ENCODE results near the gene SAFB2.

GRCh38 chr19:5664515-5664914 is 41.9 kb upstream of the SAFB2 start:
- TF ChIP-seq CTCF (tag by site-specific recombination; IDR thresholded peaks at IDR 0.05) (no peak), EGR2 (tag by site-specific recombination; IDR thresholded peaks at IDR 0.05; ENCODE audit: low read depth) (no peak), ZFP37 (tag by site-specific recombination; IDR thresholded peaks at IDR 0.05) (no peak)
- TF ChIP-seq, protein P1, sequence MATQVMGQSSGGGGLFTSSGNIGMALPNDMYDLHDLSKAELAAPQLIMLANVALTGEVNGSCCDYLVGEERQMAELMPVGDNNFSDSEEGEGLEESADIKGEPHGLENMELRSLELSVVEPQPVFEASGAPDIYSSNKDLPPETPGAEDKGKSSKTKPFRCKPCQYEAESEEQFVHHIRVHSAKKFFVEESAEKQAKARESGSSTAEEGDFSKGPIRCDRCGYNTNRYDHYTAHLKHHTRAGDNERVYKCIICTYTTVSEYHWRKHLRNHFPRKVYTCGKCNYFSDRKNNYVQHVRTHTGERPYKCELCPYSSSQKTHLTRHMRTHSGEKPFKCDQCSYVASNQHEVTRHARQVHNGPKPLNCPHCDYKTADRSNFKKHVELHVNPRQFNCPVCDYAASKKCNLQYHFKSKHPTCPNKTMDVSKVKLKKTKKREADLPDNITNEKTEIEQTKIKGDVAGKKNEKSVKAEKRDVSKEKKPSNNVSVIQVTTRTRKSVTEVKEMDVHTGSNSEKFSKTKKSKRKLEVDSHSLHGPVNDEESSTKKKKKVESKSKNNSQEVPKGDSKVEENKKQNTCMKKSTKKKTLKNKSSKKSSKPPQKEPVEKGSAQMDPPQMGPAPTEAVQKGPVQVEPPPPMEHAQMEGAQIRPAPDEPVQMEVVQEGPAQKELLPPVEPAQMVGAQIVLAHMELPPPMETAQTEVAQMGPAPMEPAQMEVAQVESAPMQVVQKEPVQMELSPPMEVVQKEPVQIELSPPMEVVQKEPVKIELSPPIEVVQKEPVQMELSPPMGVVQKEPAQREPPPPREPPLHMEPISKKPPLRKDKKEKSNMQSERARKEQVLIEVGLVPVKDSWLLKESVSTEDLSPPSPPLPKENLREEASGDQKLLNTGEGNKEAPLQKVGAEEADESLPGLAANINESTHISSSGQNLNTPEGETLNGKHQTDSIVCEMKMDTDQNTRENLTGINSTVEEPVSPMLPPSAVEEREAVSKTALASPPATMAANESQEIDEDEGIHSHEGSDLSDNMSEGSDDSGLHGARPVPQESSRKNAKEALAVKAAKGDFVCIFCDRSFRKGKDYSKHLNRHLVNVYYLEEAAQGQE (tag by site-specific recombination; IDR thresholded peaks at IDR 0.05): no peak
